Natural killer cell (primary cell): ENCODE results near the gene HMX1. TPM values are rescaled to one million over a fixed set of nuclear protein-coding genes. Genes with fewer than 3 reads are reported as not detected.

Source experiments
- ATAC-seq, 3 donors: fragments of 150-1000 bp in 2 of 3; fragments of 200-7000 bp in 1 of 3; cut with Tn5 transposase; 1 replicate in 1 of 3; 2 replicates in 2 of 3; pipeline ENCODE4 v1.10.0; 2021; ENCODE audit warnings: mild to moderate bottlenecking in 2 of 3, moderate library complexity in 2 of 3
- DNase-seq, 2 donors: peaks; one replicate each; pipeline versions ENCODE4 v3.0.0 to v3.0.0-alpha.2; 2013 to 2021; ENCODE audit warnings: mixed read lengths in 1 of 2
- H3K27ac ChIP-seq: one replicate; pipeline ENCODE4 v1.5.1; 2013; ENCODE audit warnings: mild to moderate bottlenecking, low read length
- H3K27me3 ChIP-seq: one replicate; pipeline ENCODE4 v1.6.1; 2013; ENCODE audit warnings: low read length; ENCODE audit not compliant: control insufficient read depth, insufficient read depth
- H3K36me3 ChIP-seq: one replicate; pipeline ENCODE4 v1.6.1; 2013; ENCODE audit warnings: low read length; ENCODE audit not compliant: control insufficient read depth, insufficient read depth
- H3K4me1 ChIP-seq: one replicate; pipeline ENCODE4 v1.6.1; 2013; ENCODE audit warnings: low read length; ENCODE audit not compliant: control insufficient read depth, insufficient read depth
- H3K4me3 ChIP-seq: one replicate; pipeline ENCODE4 v1.5.1; 2013; ENCODE audit warnings: low read length
- H3K9me3 ChIP-seq: one replicate; pipeline ENCODE4 v1.6.1; 2013; ENCODE audit warnings: low read length; ENCODE audit not compliant: control insufficient read depth, insufficient read depth
- H3K27ac Mint-ChIP-seq, 2 donors: one replicate each; pipeline ENCODE4 v1.8.0; 2022; ENCODE audit warnings: mild to moderate bottlenecking in 2 of 2, mixed read lengths in 2 of 2, moderate library complexity in 1 of 2
- H3K27me3 Mint-ChIP-seq, 2 donors: one replicate each; pipeline ENCODE4 v1.8.0; 2022; ENCODE audit warnings: low read depth in 2 of 2, mixed read lengths in 2 of 2
- H3K36me3 Mint-ChIP-seq: one replicate; pipeline ENCODE4 v1.8.0; 2022; ENCODE audit warnings: mixed read lengths
- H3K4me1 Mint-ChIP-seq, 2 donors: one replicate each; pipeline ENCODE4 v1.8.0; 2022; ENCODE audit warnings: mixed read lengths in 2 of 2
- H3K4me3 Mint-ChIP-seq: one replicate; pipeline ENCODE4 v1.8.0; 2022; ENCODE audit warnings: mild to moderate bottlenecking, moderate library complexity, mixed read lengths
- H3K9me3 Mint-ChIP-seq, 2 donors: one replicate each; pipeline ENCODE4 v1.8.0; 2022; ENCODE audit warnings: mixed read lengths in 2 of 2
- CTCF ChIP-seq: fragments of 200-600 bp; IDR thresholded peaks from one replicate; pipeline ENCODE4 v1.8.0; 2022; ENCODE audit warnings: antibody characterized with exemption
- WGBS: methylation state at CpG from one replicate; pipeline ENCODE4 v1.1.7; 2013; ENCODE audit warnings: missing lambda C conversion rate; ENCODE audit not compliant: insufficient coverage; 5-methylcytosine and 5-hydroxymethylcytosine counted together
- intact Hi-C: fragments of 100-400 bp; cut with micrococcal nuclease; formaldehyde crosslinking; loops from one replicate; pipeline ENCODE4 v1.14.2; 2022
- total RNA-seq, 4 donors: library from RNA; stranded (reverse); fragments of 120-200 nt in 1 of 4; gene quantifications; one replicate each; pipeline versions ENCODE4 v1.2.3 to v1.2.4, GENCODE V29; 2013 to 2022

HMX1 gene
- total RNA-seq, 3 donors from 2014 or later (not counting 1 experiment from before 2014, with no cell fraction given) = not detected

- intact Hi-C loops = no loop called here
- Histone ChIP-seq H3K36me3 (no peaks in the 10 kb centered on the region), H3K27ac (no peak overlapping the region), H3K27me3 (no peaks in the 10 kb centered on the region), H3K4me3 (no peak overlapping the region), H3K4me1 (no peaks in the 10 kb centered on the region), H3K9me3 (no peaks in the 10 kb centered on the region)
- Mint-ChIP-seq H3K4me3 (no peak overlapping the region), H3K27me3 (peaks cover 4 to 18% of the 10 kb centered on the region in 2 donors), H3K27ac (no peak overlapping the region), H3K4me1 (no peaks in the 10 kb centered on the region), H3K36me3 (no peaks in the 10 kb centered on the region), H3K9me3 (no peaks in the 10 kb centered on the region)
- no peak for DNase-seq
- TF ChIP-seq CTCF = no peak
- no peak for ATAC-seq
- WGBS = 88% methylated on average over 12 of the region's 12 CpGs
Measured at GRCh38 chr4:8847331-8847730, 24.3 kb downstream of the HMX1 start.

GRCh38 chr4:8846826-8847225 is 24.8 kb downstream of the HMX1 start:
- Mint-ChIP-seq H3K36me3 (no peaks in the 10 kb centered on the region), H3K27ac (no peak overlapping the region), H3K27me3 (peaks cover 4 to 18% of the 10 kb centered on the region in 2 donors), H3K4me1 (no peaks in the 10 kb centered on the region), H3K9me3 (no peaks in the 10 kb centered on the region), H3K4me3 (no peak overlapping the region)
- intact Hi-C loops = no loop called here
- Histone ChIP-seq H3K36me3 (no peaks in the 10 kb centered on the region), H3K27ac (no peak overlapping the region), H3K4me3 (no peak overlapping the region), H3K4me1 (no peaks in the 10 kb centered on the region), H3K9me3 (no peaks in the 10 kb centered on the region), H3K27me3 (no peaks in the 10 kb centered on the region)
- no peak for TF ChIP-seq CTCF
- WGBS = 64% methylated on average over 3 of the region's 3 CpGs
- DNase-seq = no peak
- no peak for ATAC-seq

- H3K4me1 Mint-ChIP-seq = no peaks in the 10 kb centered on the region
- TF ChIP-seq CTCF = no peak
- intact Hi-C loops = no loop called here
Measured at GRCh38 chr4:8846046-8846720, 25.5 kb downstream of the HMX1 start.

More at GRCh38 chr4:8846046-8846720, 25.5 kb downstream of the HMX1 start:
- H3K4me3 Mint-ChIP-seq = no peak overlapping the region
- Histone ChIP-seq H3K9me3 (no peaks in the 10 kb centered on the region), H3K27me3 (no peaks in the 10 kb centered on the region), H3K36me3 (no peaks in the 10 kb centered on the region), H3K4me3 (no peak overlapping the region), H3K27ac (no peak overlapping the region), H3K4me1 (no peaks in the 10 kb centered on the region)
- no peaks in the 10 kb centered on the region for H3K36me3 Mint-ChIP-seq
- H3K27ac Mint-ChIP-seq = no peak overlapping the region
- ATAC-seq (no peak), DNase-seq (no peak)
- H3K9me3 Mint-ChIP-seq = no peaks in the 10 kb centered on the region
- peaks cover 4 to 18% of the 10 kb centered on the region in 2 donors for H3K27me3 Mint-ChIP-seq
- 72% methylated on average over 9 of the region's 9 CpGs for WGBS
